ENCODE data around the gene MTMR3.

Gene MTMR3

GRCh38 chr22:29867260-29867659, 15.7 kb upstream of the MTMR3 start:
- TF ChIP-seq TCF12 (IDR thresholded peaks at IDR 0.05; ENCODE audit: low read depth): no peak
- no peak for TF ChIP-seq NFIC (IDR thresholded peaks at IDR 0.05)
- no peak for TF ChIP-seq REST (IDR thresholded peaks at IDR 0.05; ENCODE audit: low read depth)
- TF ChIP-seq EP300 (IDR thresholded peaks at IDR 0.05; ENCODE audit: borderline replicate concordance): no peak
- no peak for TF ChIP-seq YY1 (IDR thresholded peaks at IDR 0.05; ENCODE audit: low read depth)
- TF ChIP-seq MAX (IDR thresholded peaks at IDR 0.05): no peak

- TF ChIP-seq YY1 (IDR thresholded peaks at IDR 0.05; ENCODE audit: low read depth) (no peak), ZBTB7A (IDR thresholded peaks at IDR 0.05; ENCODE audit: low read depth) (no peak)
Observed at GRCh38 chr22:29867851-29868250, 15.1 kb upstream of the MTMR3 start.

- TF ChIP-seq YY1 (IDR thresholded peaks at IDR 0.05; ENCODE audit: low read depth): no peak
- no peak for TF ChIP-seq EGR1 (IDR thresholded peaks at IDR 0.05)
- no peak for TF ChIP-seq REST (IDR thresholded peaks at IDR 0.05; ENCODE audit: low read depth)
- TF ChIP-seq CREB1 (IDR thresholded peaks at IDR 0.05; ENCODE audit: low read depth): no peak
- TF ChIP-seq TAF1 (IDR thresholded peaks at IDR 0.05; ENCODE audit: low read depth): no peak
- no peak for TF ChIP-seq TEAD4 (IDR thresholded peaks at IDR 0.05)
- no peak for TF ChIP-seq USF1 (IDR thresholded peaks at IDR 0.05)
- no peak for TF ChIP-seq TCF12 (IDR thresholded peaks at IDR 0.05; ENCODE audit: low read depth)
Observed at GRCh38 chr22:29870574-29870973, 12.4 kb upstream of the MTMR3 start.

GRCh38 chr22:29871684-29872083, 11.3 kb upstream of the MTMR3 start:
- TF ChIP-seq EP300 (IDR thresholded peaks at IDR 0.05; ENCODE audit: borderline replicate concordance) (no peak), REST (IDR thresholded peaks at IDR 0.05; ENCODE audit: low read depth) (no peak)

GRCh38 chr22:29872144-29872893, 10.7 kb upstream of the MTMR3 start:
- TF ChIP-seq MAX (IDR thresholded peaks at IDR 0.05): no peak
- no peak for TF ChIP-seq TCF12 (IDR thresholded peaks at IDR 0.05; ENCODE audit: low read depth)
- TF ChIP-seq ZBTB7A (IDR thresholded peaks at IDR 0.05; ENCODE audit: low read depth): no peak
- TF ChIP-seq RAD21 (IDR thresholded peaks at IDR 0.05; ENCODE audit: low read depth): no peak
- TF ChIP-seq CEBPB (IDR thresholded peaks at IDR 0.05): no peak
- TF ChIP-seq EP300 (IDR thresholded peaks at IDR 0.05; ENCODE audit: borderline replicate concordance): no peak
- TF ChIP-seq NFIC (IDR thresholded peaks at IDR 0.05): no peak
- TF ChIP-seq CREB1 (IDR thresholded peaks at IDR 0.05; ENCODE audit: low read depth): no peak
- TF ChIP-seq EGR1 (IDR thresholded peaks at IDR 0.05): no peak
- no peak for TF ChIP-seq USF1 (IDR thresholded peaks at IDR 0.05)
- TF ChIP-seq FOXM1 (IDR thresholded peaks at IDR 0.05; ENCODE audit: borderline replicate concordance, low read depth): no peak
- no peak for TF ChIP-seq TAF1 (IDR thresholded peaks at IDR 0.05; ENCODE audit: low read depth)
- TF ChIP-seq YY1 (IDR thresholded peaks at IDR 0.05; ENCODE audit: low read depth): no peak
- TF ChIP-seq REST (IDR thresholded peaks at IDR 0.05; ENCODE audit: low read depth): no peak
- TF ChIP-seq TEAD4 (IDR thresholded peaks at IDR 0.05): no peak

Measured in Ishikawa (cell line).